ENCODE measurements around the gene CLN3. TPM values are rescaled to one million over a fixed set of nuclear protein-coding genes. Genes with fewer than 3 reads are reported as not detected.
A peak's percentile ranks its signal among the peaks of the same experiment; 100 is the strongest.

CLN3 gene
- total and polyA plus RNA-seq, 2 of the 13 experiments (the other 11 are each of a cell fraction or from before 2014, with no cell fraction given), result 23.4 to 46.8 TPM

- TF ChIP-seq HES4 (CRISPR knock-in tag; IDR thresholded peaks at IDR 0.05; ENCODE audit: borderline replicate concordance), result no peak
- TF ChIP-seq HMGA1 (CRISPR knock-in tag; conservative IDR thresholded peaks at IDR 0.05), result no peak
- peak; percentile 61; the same call in 1 of the 2 replicates for TF ChIP-seq ZBTB7B (CRISPR knock-in tag; IDR thresholded peaks at IDR 0.05)
- TF ChIP-seq EED (CRISPR knock-in tag; IDR thresholded peaks at IDR 0.05), result no peak
- TF ChIP-seq GPN1 (CRISPR knock-in tag; IDR thresholded peaks at IDR 0.05; ENCODE audit: borderline replicate concordance), result no peak
- TF ChIP-seq ZNF446 (CRISPR knock-in tag; IDR thresholded peaks at IDR 0.05), result no peak
- no peak for TF ChIP-seq ZNF572 (CRISPR knock-in tag; IDR thresholded peaks at IDR 0.05)
- TF ChIP-seq ZNF232 (CRISPR knock-in tag; IDR thresholded peaks at IDR 0.05; ENCODE audit: borderline replicate concordance), result peak; percentile 64; the same call in 1 of the 2 replicates
- no peak for TF ChIP-seq ZNF337 (CRISPR knock-in tag; IDR thresholded peaks at IDR 0.05; ENCODE audit: borderline replicate concordance, low read depth)
- TF ChIP-seq YY1 (IDR thresholded peaks at IDR 0.05; ENCODE audit: insufficient read depth, insufficient replicate concordance, low read depth, low read length), result no peak
- no peak for TF ChIP-seq AKNA (CRISPR knock-in tag; IDR thresholded peaks at IDR 0.05; ENCODE audit: borderline replicate concordance)
- TF ChIP-seq ZNF354B (CRISPR knock-in tag; IDR thresholded peaks at IDR 0.05), result no peak
- no peak for TF ChIP-seq ZFP1 (CRISPR knock-in tag; IDR thresholded peaks at IDR 0.05)
- TF ChIP-seq ARID2 (CRISPR knock-in tag; IDR thresholded peaks at IDR 0.05; ENCODE audit: borderline replicate concordance), result no peak
- TF ChIP-seq RFXANK (CRISPR knock-in tag; IDR thresholded peaks at IDR 0.05), result no peak
- no peak for TF ChIP-seq ZNF703 (CRISPR knock-in tag; IDR thresholded peaks at IDR 0.05; ENCODE audit: borderline replicate concordance)
- TF ChIP-seq TARDBP (CRISPR knock-in tag; IDR thresholded peaks at IDR 0.05), result peak; percentile 81; the same call in 1 of the 2 replicates
- TF ChIP-seq ZNF343 (CRISPR knock-in tag; IDR thresholded peaks at IDR 0.05), result 0 out of 2 replicates have a peak, but pooled peaks have one; percentile 32
- TF ChIP-seq ZNF550 (CRISPR knock-in tag; IDR thresholded peaks at IDR 0.05; ENCODE audit: borderline replicate concordance), result no peak
- no peak for TF ChIP-seq ZNF850 (CRISPR knock-in tag; conservative IDR thresholded peaks at IDR 0.05)
- TF ChIP-seq SCMH1 (CRISPR knock-in tag; IDR thresholded peaks at IDR 0.05; ENCODE audit: borderline replicate concordance), result no peak
- TF ChIP-seq CERS6 (CRISPR knock-in tag; IDR thresholded peaks at IDR 0.05), result no peak
- TF ChIP-seq ZNF296 (CRISPR knock-in tag; conservative IDR thresholded peaks at IDR 0.05), result no peak
- TF ChIP-seq FOXK1 (CRISPR knock-in tag; IDR thresholded peaks at IDR 0.05; ENCODE audit: borderline replicate concordance, low read depth), result peak; percentile 69; the same call in 1 of the 2 replicates
- peak; percentile 58; the same call in 1 of the 2 replicates for TF ChIP-seq ZNF7 (CRISPR knock-in tag; IDR thresholded peaks at IDR 0.05)
- TF ChIP-seq ZNF616 (CRISPR knock-in tag; IDR thresholded peaks at IDR 0.05; ENCODE audit: low read depth), result no peak
- TF ChIP-seq REXO4 (CRISPR knock-in tag; IDR thresholded peaks at IDR 0.05; ENCODE audit: borderline replicate concordance), result no peak
Observed at GRCh38 chr16:28505489-28506137, 13.7 kb upstream of the CLN3 start (continued).

All from HepG2 (cell line).